ENCODE measurements around the gene KIFAP3.

- TF ChIP-seq EP300 (IDR thresholded peaks at IDR 0.05) (no peak), CTCF (IDR thresholded peaks at IDR 0.05) (no peak), POLR2A (IDR thresholded peaks at IDR 0.05) (no peak)
Measured at GRCh38 chr1:169904834-169905233, 169.7 kb downstream of the KIFAP3 start.

Data from tibial nerve (tissue), 4 donors.